ENCODE measurements around the gene SNRPF. TPM values are rescaled to one million over a fixed set of nuclear protein-coding genes. Genes with fewer than 3 reads are reported as not detected.

The SNRPF gene
- polyA plus RNA-seq, 4 donors, result 70.1 to 104 (median 97.0) TPM

- DNase-seq (ENCODE audit: low read depth in 4 of 4, low spot score in 3 of 4), result no peak
These were observed 953 bp upstream of the SNRPF start for GRCh38 chr12:95857799-95858198.

DNA sequence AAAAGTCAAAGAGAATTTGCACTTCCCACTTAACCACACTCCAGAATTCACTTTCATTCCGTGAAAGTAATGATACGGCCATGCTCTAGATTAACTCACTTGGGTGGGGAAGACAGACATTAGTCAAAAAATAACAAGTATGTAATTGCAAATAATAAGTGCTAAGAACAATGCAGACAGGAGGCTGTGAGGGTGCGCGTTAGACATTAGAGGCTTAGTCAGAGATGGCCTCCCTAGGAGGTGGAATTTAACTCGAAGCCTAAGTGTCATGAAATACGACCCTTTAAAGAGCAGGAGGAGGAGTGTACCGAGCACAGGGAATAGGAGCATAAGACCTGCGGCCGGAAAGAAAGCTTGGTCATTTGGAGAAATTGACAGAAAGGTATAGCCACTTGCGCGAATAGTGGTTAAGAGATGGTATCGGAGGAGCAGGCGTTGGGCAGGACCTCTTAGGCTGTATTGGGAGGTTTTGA is 628 bp downstream of the SNRPF start:
- peak in 2 of 4 donors; percentile 20 to 43 for DNase-seq (ENCODE audit: low read depth in 4 of 4, low spot score in 3 of 4)

- no peak for DNase-seq (ENCODE audit: low read depth in 4 of 4, low spot score in 3 of 4)
These were observed 1.4 kb downstream of the SNRPF start for GRCh38 chr12:95859947-95860850.

- no peak for DNase-seq (ENCODE audit: low read depth in 4 of 4, low spot score in 3 of 4)
These were observed 3.3 kb downstream of the SNRPF start for GRCh38 chr12:95862038-95862437.

GRCh38 chr12:95863337-95863736 is 4.6 kb downstream of the SNRPF start:
- no peak for DNase-seq (ENCODE audit: low read depth in 4 of 4, low spot score in 3 of 4)

DNA sequence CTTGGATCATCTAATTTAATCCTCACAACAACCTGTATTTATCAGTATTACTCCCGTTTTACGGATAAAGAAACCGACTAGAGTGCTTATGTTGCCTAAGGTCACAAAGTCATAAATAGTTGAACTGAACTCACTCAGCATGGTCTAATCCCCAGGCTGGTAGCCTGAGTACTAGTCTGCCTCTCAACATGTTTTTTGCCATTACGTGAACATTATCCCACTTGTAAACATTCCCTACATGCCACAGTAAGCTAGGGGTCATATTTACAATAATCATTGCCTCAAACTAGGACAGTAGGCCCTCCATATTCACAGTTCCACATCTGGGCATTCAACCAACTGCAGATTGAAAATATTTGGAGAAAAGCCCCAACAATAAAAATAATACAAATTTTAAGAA is 12.1 kb downstream of the SNRPF start:
- no peak for DNase-seq (ENCODE audit: low read depth in 4 of 4, low spot score in 3 of 4)

- DNase-seq (ENCODE audit: low read depth in 4 of 4, low spot score in 3 of 4), result no peak
These were observed 15.7 kb downstream of the SNRPF start for GRCh38 chr12:95874452-95874851.

GRCh38 chr12:95877622-95878021 is 18.9 kb downstream of the SNRPF start:
- DNase-seq (ENCODE audit: low read depth in 4 of 4, low spot score in 3 of 4), result no peak

DNA sequence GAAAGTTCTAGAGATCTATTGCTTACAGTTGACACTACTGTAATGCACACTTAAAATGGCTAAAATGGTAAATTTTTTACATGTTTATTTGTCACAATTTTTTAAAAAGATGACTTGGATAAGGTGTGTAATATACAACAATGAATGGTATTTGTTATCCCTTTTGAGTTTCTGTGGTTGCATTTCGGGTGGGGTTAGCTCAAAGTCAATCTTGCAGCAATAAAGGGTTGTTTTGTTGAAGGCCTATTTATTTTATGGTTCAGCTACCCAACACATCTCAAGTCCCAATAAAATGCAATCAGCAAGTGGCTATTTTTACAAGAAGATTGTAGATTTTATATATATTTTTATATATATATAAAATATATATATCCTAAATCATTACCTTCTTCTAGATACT is 22.1 kb downstream of the SNRPF start:
- DNase-seq (ENCODE audit: low read depth in 4 of 4, low spot score in 3 of 4), result no peak

DNA sequence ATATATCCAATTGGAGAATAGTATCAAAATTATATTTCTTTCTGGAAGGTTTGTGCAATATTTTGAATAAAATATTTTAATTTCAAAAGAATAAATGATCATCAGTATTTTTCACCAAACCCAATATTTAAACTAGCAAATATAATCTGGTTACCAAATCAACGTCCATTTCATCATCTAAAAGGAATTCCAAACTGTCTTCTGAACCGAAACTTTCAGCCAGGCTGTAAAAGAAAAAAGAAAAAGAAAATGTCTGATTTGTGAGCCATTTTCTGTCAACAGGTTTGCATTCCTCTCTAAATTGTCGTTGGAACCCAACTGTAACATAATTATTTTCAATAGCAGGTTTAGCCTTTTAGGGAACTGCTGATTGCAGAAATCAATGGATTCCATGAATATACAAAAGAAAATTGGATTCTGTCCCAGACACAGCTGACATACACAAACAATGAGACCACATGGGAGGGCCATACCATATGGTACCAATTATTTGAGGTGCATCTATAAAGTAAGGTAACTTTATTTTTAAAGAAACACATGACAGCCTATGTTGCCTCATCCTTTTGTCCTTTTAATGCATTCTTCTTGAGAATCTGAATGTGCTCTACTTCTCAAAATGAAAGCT is 22.7 kb downstream of the SNRPF start:
- no peak for DNase-seq (ENCODE audit: low read depth in 4 of 4, low spot score in 3 of 4)

DNA sequence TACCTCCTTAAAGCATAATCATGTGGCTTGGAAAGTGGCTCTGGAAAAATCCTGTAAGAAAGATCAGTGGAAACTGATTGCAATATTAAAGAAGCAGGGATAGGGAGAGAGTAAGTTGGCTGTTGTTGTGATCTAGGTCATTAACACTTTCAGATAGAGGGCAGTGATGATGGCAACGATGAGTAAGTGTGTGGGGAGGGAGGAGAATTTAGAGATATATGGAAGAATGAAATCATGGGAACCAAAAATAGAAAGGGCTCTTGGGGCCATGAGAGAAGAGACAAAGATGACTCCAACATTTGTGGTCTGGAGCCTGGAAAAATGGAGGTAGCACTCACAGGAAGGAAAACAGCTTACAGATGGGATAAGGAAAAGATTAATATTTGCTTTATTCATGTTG is 23.3 kb downstream of the SNRPF start:
- DNase-seq (ENCODE audit: low read depth in 4 of 4, low spot score in 3 of 4), result no peak

GRCh38 chr12:95882873-95883272 is 24.1 kb downstream of the SNRPF start:
- no peak for DNase-seq (ENCODE audit: low read depth in 4 of 4, low spot score in 3 of 4)

DNA sequence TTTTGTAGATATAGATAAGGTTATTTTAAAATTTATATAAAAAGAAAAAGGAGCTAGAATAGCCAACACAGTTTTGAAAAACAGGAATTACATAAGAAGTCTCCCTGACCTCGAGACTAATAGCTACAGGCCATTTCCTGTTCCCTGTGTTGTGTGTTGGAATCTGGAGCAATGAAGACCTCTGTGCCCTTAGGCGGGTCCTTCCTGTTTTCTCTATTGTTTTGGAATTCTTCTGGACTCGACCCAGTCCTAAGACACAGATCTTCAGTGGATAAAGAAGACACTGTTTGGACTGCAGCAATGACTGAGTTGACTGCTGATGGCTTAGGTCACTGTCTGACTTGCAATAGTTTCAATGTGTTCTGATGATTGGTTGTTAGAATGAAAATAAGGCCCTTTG is 26.2 kb downstream of the SNRPF start:
- no peak for DNase-seq (ENCODE audit: low read depth in 4 of 4, low spot score in 3 of 4)

- no peak for DNase-seq (ENCODE audit: low read depth in 4 of 4, low spot score in 3 of 4)
These were observed 28.6 kb downstream of the SNRPF start for GRCh38 chr12:95887311-95887710.

- DNase-seq (ENCODE audit: low read depth in 4 of 4, low spot score in 3 of 4), result no peak
These were observed 32.2 kb downstream of the SNRPF start for GRCh38 chr12:95890958-95891357.

DNA sequence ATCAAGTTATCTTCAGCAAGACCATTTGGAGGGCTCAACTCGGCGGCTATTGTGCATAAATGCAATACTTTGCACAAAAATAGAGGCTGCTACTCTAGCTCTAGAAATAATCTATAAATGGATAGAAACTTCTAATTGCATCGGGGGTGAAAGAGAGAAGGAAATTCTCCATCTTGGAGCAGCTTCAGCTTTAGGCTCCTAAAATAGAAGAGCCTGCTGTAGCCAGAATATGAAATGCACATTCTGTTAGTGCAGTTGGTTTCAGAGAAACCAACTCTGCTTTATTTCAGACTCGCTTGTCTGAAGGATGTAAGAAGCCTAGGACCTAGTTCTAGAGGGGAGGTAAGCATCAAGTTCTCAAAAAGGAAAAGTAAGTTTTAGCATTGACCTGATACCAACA is 38.1 kb downstream of the SNRPF start:
- no peak for DNase-seq (ENCODE audit: low read depth in 4 of 4, low spot score in 3 of 4)

DNA sequence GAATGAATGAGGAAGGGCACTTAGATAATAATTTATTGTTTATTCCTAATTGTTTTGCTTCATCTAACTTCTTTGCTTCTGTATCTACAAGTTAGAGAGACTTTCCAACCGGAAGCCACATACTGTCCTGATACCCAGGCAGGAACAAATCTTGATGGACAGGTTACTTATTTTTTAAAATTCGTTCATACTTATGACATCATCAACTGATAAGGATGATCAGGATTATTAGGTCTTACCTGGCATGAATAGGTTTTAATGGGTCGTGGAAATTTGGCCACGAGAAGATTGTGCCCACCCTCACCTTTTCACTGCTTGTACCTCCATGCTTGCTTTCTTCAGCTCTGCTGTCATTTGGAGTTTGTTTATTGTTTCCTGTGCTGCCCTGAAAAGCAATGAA is 39.3 kb downstream of the SNRPF start:
- no peak for DNase-seq (ENCODE audit: low read depth in 4 of 4, low spot score in 3 of 4)

DNA sequence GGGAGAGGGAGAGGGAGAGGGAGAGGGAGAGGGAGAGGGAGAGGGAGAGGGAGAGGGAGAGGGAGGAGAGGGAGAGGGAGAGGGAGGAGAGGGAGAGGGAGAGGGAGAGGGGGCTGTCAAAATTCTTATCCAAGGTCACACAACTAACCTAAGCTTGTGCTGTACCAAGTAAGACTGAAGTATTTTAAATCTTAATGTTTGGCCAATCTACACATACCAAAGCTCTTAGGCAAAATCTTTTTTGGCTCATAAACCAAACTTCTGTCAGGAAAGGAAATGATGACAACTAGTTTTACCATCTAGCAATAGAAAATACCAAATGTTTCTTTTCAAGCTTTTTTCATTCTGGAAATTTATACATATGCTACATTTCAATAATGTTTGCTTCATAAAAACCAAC is 49.8 kb downstream of the SNRPF start:
- no peak for DNase-seq (ENCODE audit: low read depth in 4 of 4, low spot score in 3 of 4)

GRCh38 chr12:95909871-95910270 is 51.1 kb downstream of the SNRPF start:
- DNase-seq (ENCODE audit: low read depth in 4 of 4, low spot score in 3 of 4), result no peak
